Tongue (tissue), 2 donors: ENCODE results near the gene MEIOSIN. TPM values are rescaled to one million over a fixed set of nuclear protein-coding genes. Genes with fewer than 3 reads are reported as not detected.
"Not testable (repeated sequence)": the region's sequence is repeated elsewhere in the genome, so short reads cannot be mapped to it uniquely, and the experiment has no call there.

ENCODE experiments used
- DNase-seq: peaks from one replicate; pipeline ENCODE4 v3.0.0-alpha.2; 2015
- total RNA-seq: library from RNA; depleted of rRNA; stranded (reverse); fragments of >200 nt; gene quantifications from one replicate; pipeline ENCODE4 v1.2.3, GENCODE V29; 2014

MEIOSIN gene
- total RNA-seq, 1 donor from 2014 or later = not detected

GRCh38 chr19:45720065-45720464, 13.2 kb upstream of the MEIOSIN start:
- not testable (repeated sequence) for DNase-seq

GRCh38 chr19:45728683-45729082, 4.6 kb upstream of the MEIOSIN start:
- not testable (repeated sequence) for DNase-seq

GRCh38 chr19:45729800-45730290, 3.4 kb upstream of the MEIOSIN start:
- peak; percentile 14 for DNase-seq

- DNase-seq = peak; percentile 99
These were observed 2.6 kb upstream of the MEIOSIN start, which contains the start of gene FBXO46 for GRCh38 chr19:45730368-45731288. FBXO46 (minus strand) TSS chr19:45730896; CDS start chr19:45713495, 17,401 bp downstream.

GRCh38 chr19:45739498-45740439, 6.5 kb downstream of the MEIOSIN start:
- DNase-seq = no peak

- DNase-seq = no peak
These were observed 9.7 kb downstream of the MEIOSIN start for GRCh38 chr19:45742969-45743368.

- no peak for DNase-seq
These were observed 12.4 kb downstream of the MEIOSIN start for GRCh38 chr19:45745606-45746005.

GRCh38 chr19:45746866-45747265, 13.6 kb downstream of the MEIOSIN start:
- no peak for DNase-seq

- no peak for DNase-seq
These were observed 14.3 kb downstream of the MEIOSIN start for GRCh38 chr19:45747513-45747912.

GRCh38 chr19:45751483-45751882, 18.2 kb downstream of the MEIOSIN start:
- not testable (repeated sequence) for DNase-seq

- DNase-seq = no peak
These were observed 19.4 kb downstream of the MEIOSIN start for GRCh38 chr19:45752639-45753038.

- no peak for DNase-seq
These were observed 20.3 kb downstream of the MEIOSIN start for GRCh38 chr19:45753548-45753947.

- no peak for DNase-seq
These were observed 21.1 kb downstream of the MEIOSIN start for GRCh38 chr19:45754323-45754722.

GRCh38 chr19:45757695-45758094, 24.5 kb downstream of the MEIOSIN start:
- DNase-seq = no peak

GRCh38 chr19:45758921-45759320, 25.7 kb downstream of the MEIOSIN start:
- no peak for DNase-seq

GRCh38 chr19:45761714-45762113, 28.5 kb downstream of the MEIOSIN start:
- DNase-seq = no peak

GRCh38 chr19:45762870-45763631, 29.8 kb downstream of the MEIOSIN start:
- no peak for DNase-seq

GRCh38 chr19:45763691-45764294, 30.6 kb downstream of the MEIOSIN start:
- no peak for DNase-seq

- no peak for DNase-seq
These were observed 31.2 kb downstream of the MEIOSIN start for GRCh38 chr19:45764475-45764874.

GRCh38 chr19:45764945-45765701, 31.9 kb downstream of the MEIOSIN start:
- no peak for DNase-seq
